Heart left ventricle (tissue), 13 donors: ENCODE results near the gene BMPER.

ENCODE experiments used
- CTCF ChIP-seq, 12 donors: fragments of 200-600 bp; sonication (generic) in 4 of 12; IDR thresholded peaks; one replicate each; pipeline versions ENCODE4 v1.5.0 to v1.8.0; 2018 to 2022; ENCODE audit warnings: antibody characterized with exemption in 12 of 12, mild to moderate bottlenecking in 5 of 12
- POLR2A ChIP-seq, 2 donors: fragments of 450-650 bp; IDR thresholded peaks; one replicate each; pipeline ENCODE4 v1.6.1; 2017; ENCODE audit warnings: antibody characterized with exemption in 2 of 2, mild to moderate bottlenecking in 2 of 2, moderate library complexity in 2 of 2
- donor health status: ischemic (EF 13 %, LVEDD 7.1; RV severe dilation, severe dysfunction).
- donor health status: DM: no; HTN: yes; CAD: no.
- donor health status: DM: no; HTN: no; CAD: no.
- donor health status: ischemic (EF 25% LVEDD 6.9; RV normal size, moderate dysfunction).
- donor health status: ischemic (EF 25% LVEDD 5.7; RV mildly dilated, moderate dysfunction).
- donor health status: ischemic (EF 35%, LVEDD 5.7; RV mildly dilated, moderate dysfunction).
- donor health status: nonischemic (EF 11% LVEDD 7.7; RV severe dilation, severe dysfunction).
- donor health status: DM: yes; HTN: yes; CAD: no.
- donor health status: PGD.
- donor health status: ischemic (EF 29% LVEDD 5.4; RV normal size, mild dysfunction).
- donor health status: nonischemic (EF 23%, LVEDD 6.1; RV moderate dilation, normal function).

- no peak for TF ChIP-seq CTCF (IDR thresholded peaks at IDR 0.05)
- TF ChIP-seq POLR2A (IDR thresholded peaks at IDR 0.05): no peak
Measured at GRCh38 chr7:34066411-34066810, 161.1 kb downstream of the BMPER start.
